ENCODE data around the gene REXO4.

REXO4 gene

DNA sequence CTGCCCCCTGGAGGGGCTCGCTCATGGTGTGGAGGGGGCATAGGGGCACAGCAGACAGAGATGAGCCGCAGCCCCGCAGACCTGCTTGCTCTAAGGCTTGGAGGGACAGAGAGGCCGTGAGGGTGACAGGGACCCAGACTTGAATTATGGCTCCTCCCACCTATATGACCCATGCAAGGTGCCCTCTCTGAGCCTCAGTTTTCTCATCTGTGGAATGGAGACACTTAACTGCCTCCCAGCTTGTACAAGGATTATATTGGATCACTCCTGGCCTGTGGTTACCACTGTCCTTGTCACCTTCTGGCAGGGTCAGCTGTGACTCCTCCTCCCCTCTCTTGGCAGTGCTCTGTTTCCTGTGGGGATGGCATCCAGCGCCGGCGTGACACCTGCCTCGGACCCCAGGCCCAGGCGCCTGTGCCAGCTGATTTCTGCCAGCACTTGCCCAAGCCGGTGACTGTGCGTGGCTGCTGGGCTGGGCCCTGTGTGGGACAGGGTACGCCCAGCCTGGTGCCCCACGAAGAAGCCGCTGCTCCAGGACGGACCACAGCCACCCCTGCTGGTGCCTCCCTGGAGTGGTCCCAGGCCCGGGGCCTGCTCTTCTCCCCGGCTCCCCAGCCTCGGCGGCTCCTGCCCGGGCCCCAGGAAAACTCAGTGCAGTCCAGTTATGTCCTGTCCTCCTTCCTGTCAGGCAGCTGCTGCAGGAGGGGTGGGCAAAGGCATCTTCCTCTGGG is 37.3 kb upstream of the REXO4 start:
- Histone ChIP-seq H3K4me1 (ENCODE audit: control insufficient read depth, insufficient read depth, low read length) (no peaks in the 10 kb centered on the region), H3K9me3 (ENCODE audit: control insufficient read depth, insufficient read depth, low read depth, low read length) (no peaks in the 10 kb centered on the region), H3K4me3 (ENCODE audit: low read depth, low read length) (no peak overlapping the region), H3K27ac (ENCODE audit: extremely low read depth, low read depth, low read length) (no peak overlapping the region), H3K36me3 (ENCODE audit: control insufficient read depth in 2 of 2, insufficient read depth in 1 of 2, low read length in 2 of 2) (peaks cover 0 to 7% of the 10 kb centered on the region in 2 experiments; a peak in 1 of 3 replicates)
- CTCF ChIA-PET, result interaction anchor here (0.6 to 0.7 kb wide), 2 partner anchors 17 to 272 kb away, joined by 3 to 5 read pairs; no protein-coding TSS in a partner anchor
- TF ChIP-seq, protein P1, sequence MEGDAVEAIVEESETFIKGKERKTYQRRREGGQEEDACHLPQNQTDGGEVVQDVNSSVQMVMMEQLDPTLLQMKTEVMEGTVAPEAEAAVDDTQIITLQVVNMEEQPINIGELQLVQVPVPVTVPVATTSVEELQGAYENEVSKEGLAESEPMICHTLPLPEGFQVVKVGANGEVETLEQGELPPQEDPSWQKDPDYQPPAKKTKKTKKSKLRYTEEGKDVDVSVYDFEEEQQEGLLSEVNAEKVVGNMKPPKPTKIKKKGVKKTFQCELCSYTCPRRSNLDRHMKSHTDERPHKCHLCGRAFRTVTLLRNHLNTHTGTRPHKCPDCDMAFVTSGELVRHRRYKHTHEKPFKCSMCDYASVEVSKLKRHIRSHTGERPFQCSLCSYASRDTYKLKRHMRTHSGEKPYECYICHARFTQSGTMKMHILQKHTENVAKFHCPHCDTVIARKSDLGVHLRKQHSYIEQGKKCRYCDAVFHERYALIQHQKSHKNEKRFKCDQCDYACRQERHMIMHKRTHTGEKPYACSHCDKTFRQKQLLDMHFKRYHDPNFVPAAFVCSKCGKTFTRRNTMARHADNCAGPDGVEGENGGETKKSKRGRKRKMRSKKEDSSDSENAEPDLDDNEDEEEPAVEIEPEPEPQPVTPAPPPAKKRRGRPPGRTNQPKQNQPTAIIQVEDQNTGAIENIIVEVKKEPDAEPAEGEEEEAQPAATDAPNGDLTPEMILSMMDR (tag by site-specific recombination; IDR thresholded peaks at IDR 0.05), result no peak
- TF ChIP-seq HIC1 (tag by site-specific recombination; IDR thresholded peaks at IDR 0.05), result 0 out of 2 replicates have a peak, but pooled peaks have one; percentile 6
- POLR2A ChIA-PET, result interaction anchor here (0.9 kb wide), 1 partner anchor 27 kb away, joined by 5 read pairs; no protein-coding TSS in a partner anchor

DNA sequence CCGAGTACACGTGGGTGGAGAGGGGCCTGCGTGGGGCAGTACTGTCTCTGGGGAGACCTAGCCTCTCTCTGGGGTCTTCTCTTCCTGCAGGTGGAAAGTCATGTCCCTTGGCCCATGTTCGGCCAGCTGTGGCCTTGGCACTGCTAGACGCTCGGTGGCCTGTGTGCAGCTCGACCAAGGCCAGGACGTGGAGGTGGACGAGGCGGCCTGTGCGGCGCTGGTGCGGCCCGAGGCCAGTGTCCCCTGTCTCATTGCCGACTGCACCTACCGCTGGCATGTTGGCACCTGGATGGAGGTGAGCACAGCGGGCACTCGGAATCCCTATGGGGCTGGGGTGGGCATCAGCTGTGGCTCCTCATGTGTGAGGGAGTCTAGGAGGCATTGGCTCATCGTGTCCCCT is 36.5 kb upstream of the REXO4 start:
- H3K27ac ChIP-seq (ENCODE audit: extremely low read depth, low read depth, low read length), result no peak overlapping the region
- no peak overlapping the region for H3K4me3 ChIP-seq (ENCODE audit: low read depth, low read length)
- H3K4me1 ChIP-seq (ENCODE audit: control insufficient read depth, insufficient read depth, low read length), result no peaks in the 10 kb centered on the region
- no peaks in the 10 kb centered on the region for H3K9me3 ChIP-seq (ENCODE audit: control insufficient read depth, insufficient read depth, low read depth, low read length)
- ChIA-PET CTCF (interaction anchor here (0.6 to 0.7 kb wide), 2 partner anchors 16 to 272 kb away, joined by 3 to 5 read pairs; no protein-coding TSS in a partner anchor), POLR2A (interaction anchor here (0.9 kb wide), 1 partner anchor 26 kb away, joined by 5 read pairs; no protein-coding TSS in a partner anchor)
- TF ChIP-seq ZNF623 (tag by site-specific recombination; IDR thresholded peaks at IDR 0.05) (no peak), ZBTB26 (tag by site-specific recombination; optimal IDR thresholded peaks at IDR 0.05) (no peak), ZNF585B (tag by site-specific recombination; IDR thresholded peaks at IDR 0.05) (no peak)
- peaks cover 0 to 7% of the 10 kb centered on the region in 2 experiments; a peak in 1 of 3 replicates for H3K36me3 ChIP-seq (ENCODE audit: control insufficient read depth in 2 of 2, insufficient read depth in 1 of 2, low read length in 2 of 2)

DNA sequence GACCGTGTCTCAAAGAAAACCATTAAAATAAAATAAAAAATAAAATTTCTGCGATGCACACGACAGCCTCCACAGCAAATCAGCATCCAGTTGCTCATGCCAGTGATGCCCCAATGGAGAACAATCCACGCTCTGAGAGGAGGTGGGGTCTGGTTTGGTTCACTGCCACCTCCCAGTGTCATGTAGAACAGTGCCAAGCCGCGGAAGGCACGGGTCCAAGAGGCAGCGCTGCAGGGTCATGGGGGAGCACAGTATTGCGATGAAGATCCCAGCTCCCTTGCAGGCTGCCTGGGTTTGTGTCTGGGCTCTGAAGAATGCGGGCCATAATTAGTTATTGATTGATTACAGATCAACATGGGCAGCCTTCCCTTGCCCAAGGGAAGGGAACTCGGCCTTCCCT is 35.8 kb upstream of the REXO4 start:
- CTCF ChIA-PET, result no interaction called here
- Histone ChIP-seq H3K27ac (ENCODE audit: extremely low read depth, low read depth, low read length) (no peak overlapping the region), H3K4me3 (ENCODE audit: low read depth, low read length) (no peak overlapping the region), H3K9me3 (ENCODE audit: control insufficient read depth, insufficient read depth, low read depth, low read length) (no peaks in the 10 kb centered on the region), H3K36me3 (ENCODE audit: control insufficient read depth in 2 of 2, insufficient read depth in 1 of 2, low read length in 2 of 2) (peaks cover 0 to 7% of the 10 kb centered on the region in 2 experiments; a peak in 1 of 3 replicates), H3K4me1 (ENCODE audit: control insufficient read depth, insufficient read depth, low read length) (no peaks in the 10 kb centered on the region)
- POLR2A ChIA-PET, result interaction anchor here (1.2 kb wide), 1 partner anchor 106 kb away, joined by 3 read pairs; the partner anchor contains the start of genes MED22 and RPL7A
- TF ChIP-seq, protein P2, sequence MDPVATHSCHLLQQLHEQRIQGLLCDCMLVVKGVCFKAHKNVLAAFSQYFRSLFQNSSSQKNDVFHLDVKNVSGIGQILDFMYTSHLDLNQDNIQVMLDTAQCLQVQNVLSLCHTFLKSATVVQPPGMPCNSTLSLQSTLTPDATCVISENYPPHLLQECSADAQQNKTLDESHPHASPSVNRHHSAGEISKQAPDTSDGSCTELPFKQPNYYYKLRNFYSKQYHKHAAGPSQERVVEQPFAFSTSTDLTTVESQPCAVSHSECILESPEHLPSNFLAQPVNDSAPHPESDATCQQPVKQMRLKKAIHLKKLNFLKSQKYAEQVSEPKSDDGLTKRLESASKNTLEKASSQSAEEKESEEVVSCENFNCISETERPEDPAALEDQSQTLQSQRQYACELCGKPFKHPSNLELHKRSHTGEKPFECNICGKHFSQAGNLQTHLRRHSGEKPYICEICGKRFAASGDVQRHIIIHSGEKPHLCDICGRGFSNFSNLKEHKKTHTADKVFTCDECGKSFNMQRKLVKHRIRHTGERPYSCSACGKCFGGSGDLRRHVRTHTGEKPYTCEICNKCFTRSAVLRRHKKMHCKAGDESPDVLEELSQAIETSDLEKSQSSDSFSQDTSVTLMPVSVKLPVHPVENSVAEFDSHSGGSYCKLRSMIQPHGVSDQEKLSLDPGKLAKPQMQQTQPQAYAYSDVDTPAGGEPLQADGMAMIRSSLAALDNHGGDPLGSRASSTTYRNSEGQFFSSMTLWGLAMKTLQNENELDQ (tag by site-specific recombination; IDR thresholded peaks at IDR 0.05; ENCODE audit: low read depth), result no peak
- TF ChIP-seq ZNF513 (tag by site-specific recombination; IDR thresholded peaks at IDR 0.05) (no peak), ZNF23 (tag by site-specific recombination; IDR thresholded peaks at IDR 0.05; ENCODE audit: borderline replicate concordance) (no peak), ZNF19 (tag by site-specific recombination; IDR thresholded peaks at IDR 0.05; ENCODE audit: low read depth) (no peak), ZFP41 (tag by site-specific recombination; IDR thresholded peaks at IDR 0.05; ENCODE audit: borderline replicate concordance) (no peak), ZNF747 (tag by site-specific recombination; IDR thresholded peaks at IDR 0.05) (no peak), REPIN1 (tag by site-specific recombination; IDR thresholded peaks at IDR 0.05; ENCODE audit: low read depth) (no peak), GLIS2 (tag by site-specific recombination; IDR thresholded peaks at IDR 0.05) (no peak), ZNF768 (tag by site-specific recombination; IDR thresholded peaks at IDR 0.05) (no peak), ZNF585B (tag by site-specific recombination; IDR thresholded peaks at IDR 0.05) (no peak), ZNF416 (tag by site-specific recombination; IDR thresholded peaks at IDR 0.05) (no peak), ZNF138 (tag by site-specific recombination; IDR thresholded peaks at IDR 0.05; ENCODE audit: borderline replicate concordance) (no peak), MZF1 (tag by site-specific recombination; IDR thresholded peaks at IDR 0.05; ENCODE audit: borderline replicate concordance) (no peak)
- TF ChIP-seq, protein P3, sequence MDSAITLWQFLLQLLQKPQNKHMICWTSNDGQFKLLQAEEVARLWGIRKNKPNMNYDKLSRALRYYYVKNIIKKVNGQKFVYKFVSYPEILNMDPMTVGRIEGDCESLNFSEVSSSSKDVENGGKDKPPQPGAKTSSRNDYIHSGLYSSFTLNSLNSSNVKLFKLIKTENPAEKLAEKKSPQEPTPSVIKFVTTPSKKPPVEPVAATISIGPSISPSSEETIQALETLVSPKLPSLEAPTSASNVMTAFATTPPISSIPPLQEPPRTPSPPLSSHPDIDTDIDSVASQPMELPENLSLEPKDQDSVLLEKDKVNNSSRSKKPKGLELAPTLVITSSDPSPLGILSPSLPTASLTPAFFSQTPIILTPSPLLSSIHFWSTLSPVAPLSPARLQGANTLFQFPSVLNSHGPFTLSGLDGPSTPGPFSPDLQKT (IDR thresholded peaks at IDR 0.05; ENCODE audit: borderline replicate concordance, low read depth, low read length), result no peak

All from HEK293 (cell line).